SW480 (cell line): Measurements from ENCODE around the gene MEIS2.
A peak's percentile ranks its signal among the peaks of the same experiment; 100 is the strongest.
"Not testable (repeated sequence)": the region's sequence is repeated elsewhere in the genome, so short reads cannot be mapped to it uniquely, and the experiment has no call there.

ENCODE experiments used
- DNase-seq: peaks from one replicate; pipeline ENCODE4 v3.0.0-alpha.2; 2016; ENCODE audit warnings: low spot score

The MEIS2 gene

GRCh38 chr15:37009288-37009687 is 91.1 kb downstream of the MEIS2 start:
- DNase-seq: no peak

GRCh38 chr15:37008205-37008604 is 92.1 kb downstream of the MEIS2 start:
- DNase-seq: no peak

- no peak for DNase-seq
Measured at GRCh38 chr15:37007301-37007700, 93.0 kb downstream of the MEIS2 start.

GRCh38 chr15:37004981-37005735 is 95.2 kb downstream of the MEIS2 start:
- no peak for DNase-seq

- no peak for DNase-seq
Measured at GRCh38 chr15:37004373-37004869, 95.9 kb downstream of the MEIS2 start.

GRCh38 chr15:37002041-37002672 is 98.2 kb downstream of the MEIS2 start:
- no peak for DNase-seq

GRCh38 chr15:37001417-37001816 is 98.9 kb downstream of the MEIS2 start:
- DNase-seq: no peak

- no peak for DNase-seq
Measured at GRCh38 chr15:36999778-37000177, 100.6 kb downstream of the MEIS2 start.

GRCh38 chr15:36996538-36997181 is 103.7 kb downstream of the MEIS2 start:
- no peak for DNase-seq

GRCh38 chr15:36996121-36996520 is 104.2 kb downstream of the MEIS2 start:
- no peak for DNase-seq

GRCh38 chr15:36994790-36995189 is 105.6 kb downstream of the MEIS2 start:
- DNase-seq: no peak

- DNase-seq: no peak
Measured at GRCh38 chr15:36992454-36992853, 107.9 kb downstream of the MEIS2 start.

- no peak for DNase-seq
Measured at GRCh38 chr15:36988947-36989346, 111.4 kb downstream of the MEIS2 start.

GRCh38 chr15:36982430-36982829 is 117.9 kb downstream of the MEIS2 start:
- DNase-seq: no peak

- not testable (repeated sequence) for DNase-seq
Measured at GRCh38 chr15:36980281-36980680, 120.1 kb downstream of the MEIS2 start.

- DNase-seq: no peak
Measured at GRCh38 chr15:36978625-36979024, 121.7 kb downstream of the MEIS2 start.

GRCh38 chr15:36978126-36978525 is 122.2 kb downstream of the MEIS2 start:
- no peak for DNase-seq

GRCh38 chr15:36977659-36978058 is 122.7 kb downstream of the MEIS2 start:
- DNase-seq: no peak

- DNase-seq: no peak
Measured at GRCh38 chr15:36972704-36973103, 127.6 kb downstream of the MEIS2 start.

- peak; percentile 26 for DNase-seq
Measured at GRCh38 chr15:36970522-36970921, 129.8 kb downstream of the MEIS2 start.

- DNase-seq: no peak
Measured at GRCh38 chr15:36967929-36968328, 132.4 kb downstream of the MEIS2 start.

- no peak for DNase-seq
Measured at GRCh38 chr15:36966708-36967107, 133.6 kb downstream of the MEIS2 start.
